K562 (cell line): ENCODE measurements around the gene FBXO28. TPM values are rescaled to one million over a fixed set of nuclear protein-coding genes. Genes with fewer than 3 reads are reported as not detected.

Experiments used
- C11orf30 ChIP-seq: fragments of 450-650 bp; IDR thresholded peaks from 2 replicates; pipeline ENCODE4 v1.6.1; 2016; ENCODE audit warnings: low read depth, mild to moderate bottlenecking
- KDM5B ChIP-seq: fragments of 200-600 bp; sonication (generic); IDR thresholded peaks from 2 replicates; pipeline ENCODE4 v1.6.1; 2012; ENCODE audit warnings: low read depth, mild to moderate bottlenecking, moderate library complexity, low read length, control low read depth, inconsistent platforms; ENCODE audit not compliant: insufficient replicate concordance
- POLR2AphosphoS5 ChIP-seq: IDR thresholded peaks from 2 replicates; pipeline ENCODE4 v1.6.1; 2011; ENCODE audit warnings: mild to moderate bottlenecking, low read depth, low read length, moderate library complexity; ENCODE audit not compliant: control insufficient read depth, insufficient read depth
- TCFL5 ChIP-seq: fragments of 250-450 bp; sonication (Bioruptor Pico); conservative IDR thresholded peaks from 2 replicates; pipeline ENCODE4 v1.6.1; 2021; ENCODE audit warnings: mild to moderate bottlenecking, moderate library complexity, matching md5 sums
- XRCC5 ChIP-seq: fragments of 200-400 bp; formaldehyde crosslinking; IDR thresholded peaks from 2 replicates; pipeline ENCODE4 v1.6.1; 2017; ENCODE audit warnings: low read depth, mild to moderate bottlenecking, low read length
- ZNF217 ChIP-seq: sonication (generic); formaldehyde crosslinking; IDR thresholded peaks from 2 replicates; pipeline ENCODE4 v1.8.0; 2022; ENCODE audit warnings: mild to moderate bottlenecking, missing genetic modification reagents
- ZNF583 ChIP-seq: fragments of 250-450 bp; sonication (Bioruptor Pico); IDR thresholded peaks from 2 replicates; pipeline ENCODE4 v1.4.0; 2020
- ZNF696 ChIP-seq: fragments of 250-450 bp; sonication (Bioruptor Pico); conservative IDR thresholded peaks from 2 replicates; pipeline ENCODE4 v1.4.0; 2020; ENCODE audit warnings: mild to moderate bottlenecking, moderate library complexity
- polyA plus RNA-seq, 8 experiments: library from polyadenylated mRNA; depleted of rRNA in 4 of 8; stranded (reverse) in 5 of 8; unstranded in 3 of 8; fragments of >200 nt; fragmentation: Nextera tagmentation in 2 of 8; fragmentation: Illumina TruSeq in 1 of 8; extraction: Ambion mirVana in 2 of 8; extraction: Trizol in 1 of 8; gene quantifications; 2 replicates each; pipeline versions ENCODE4 v1.2.1 to v1.2.3, GENCODE V29; 2011 to 2014; ENCODE audit warnings: inconsistent platforms in 1 of 8, missing spikeins in 1 of 8
- total RNA-seq, 7 experiments: library from RNA; depleted of rRNA in 6 of 7; stranded (reverse); fragments of >200 nt in 6 of 7; fragmentation: Illumina TruSeq in 2 of 7; extraction: Trizol in 2 of 7; gene quantifications; 2 replicates each; pipeline versions ENCODE4 v1.2.1 to v1.2.3, GENCODE V29; 2011 to 2021; ENCODE audit warnings: low replicate concordance in 1 of 7
- TF ChIP-seq, protein P1 (sequence below): fragments of 450-650 bp; IDR thresholded peaks from 2 replicates; pipeline ENCODE4 v1.6.1; 2016; ENCODE audit warnings: mild to moderate bottlenecking, moderate library complexity
- TF ChIP-seq, protein P2 (sequence below): fragments of 450-650 bp; IDR thresholded peaks from 2 replicates; pipeline ENCODE4 v1.6.1; 2016; ENCODE audit warnings: antibody characterized with exemption
- TF ChIP-seq, protein P3 (sequence below), 2 experiments: IDR thresholded peaks; 2 replicates each; pipeline ENCODE4 v1.6.1; 2011; ENCODE audit warnings: borderline replicate concordance in 1 of 2, control low read depth in 1 of 2, low read depth in 1 of 2, low read length in 1 of 2, mild to moderate bottlenecking in 1 of 2, mixed read lengths in 1 of 2, moderate library complexity in 1 of 2; ENCODE audit not compliant: insufficient read depth in 1 of 2, insufficient read length in 1 of 2, poor library complexity in 1 of 2, severe bottlenecking in 1 of 2; ENCODE audit errors: extremely low read depth in 1 of 2

FBXO28 gene
- total and polyA plus RNA-seq, 9 of the 15 experiments (the other 6 are each of a cell fraction or from before 2014, with no cell fraction given), result 4.1 to 34.8 (median 25.3) TPM

DNA sequence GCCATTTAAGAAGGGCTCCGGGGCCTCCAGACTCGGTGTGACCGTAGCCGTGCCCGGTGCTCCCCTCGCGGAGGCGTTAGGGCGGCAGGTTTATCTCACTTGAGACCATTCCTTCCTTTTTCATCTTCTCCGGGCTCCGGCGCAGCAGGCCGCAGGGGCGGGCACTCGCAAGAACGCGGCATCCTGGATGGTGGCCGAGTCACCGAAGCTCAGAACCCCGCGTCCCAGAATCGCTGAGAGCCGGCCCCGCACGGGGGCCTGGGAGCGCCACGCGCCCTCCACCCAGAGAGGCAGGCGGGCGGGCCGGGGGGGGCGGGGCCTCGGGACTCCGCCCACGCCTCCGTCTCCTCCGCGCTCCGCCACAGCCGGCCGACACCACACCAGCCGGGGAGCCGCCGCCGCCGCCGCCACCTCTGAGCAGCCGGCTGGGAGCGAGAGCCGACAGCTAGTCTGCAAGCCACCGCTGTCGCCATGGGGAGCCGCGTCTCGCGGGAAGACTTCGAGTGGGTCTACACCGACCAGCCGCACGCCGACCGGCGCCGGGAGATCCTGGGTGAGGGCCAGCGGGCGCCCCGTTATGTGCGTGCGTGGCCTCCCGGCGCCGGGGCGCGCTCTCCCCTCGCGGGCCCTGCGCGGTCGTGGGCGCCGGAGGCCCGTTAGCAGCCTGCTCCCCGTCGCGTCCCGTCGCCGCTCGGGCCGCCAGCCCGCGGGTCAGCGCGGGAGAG is 69.1 kb downstream of the FBXO28 start, which contains the start of gene DEGS1 (continued):
- TF ChIP-seq, protein P1, sequence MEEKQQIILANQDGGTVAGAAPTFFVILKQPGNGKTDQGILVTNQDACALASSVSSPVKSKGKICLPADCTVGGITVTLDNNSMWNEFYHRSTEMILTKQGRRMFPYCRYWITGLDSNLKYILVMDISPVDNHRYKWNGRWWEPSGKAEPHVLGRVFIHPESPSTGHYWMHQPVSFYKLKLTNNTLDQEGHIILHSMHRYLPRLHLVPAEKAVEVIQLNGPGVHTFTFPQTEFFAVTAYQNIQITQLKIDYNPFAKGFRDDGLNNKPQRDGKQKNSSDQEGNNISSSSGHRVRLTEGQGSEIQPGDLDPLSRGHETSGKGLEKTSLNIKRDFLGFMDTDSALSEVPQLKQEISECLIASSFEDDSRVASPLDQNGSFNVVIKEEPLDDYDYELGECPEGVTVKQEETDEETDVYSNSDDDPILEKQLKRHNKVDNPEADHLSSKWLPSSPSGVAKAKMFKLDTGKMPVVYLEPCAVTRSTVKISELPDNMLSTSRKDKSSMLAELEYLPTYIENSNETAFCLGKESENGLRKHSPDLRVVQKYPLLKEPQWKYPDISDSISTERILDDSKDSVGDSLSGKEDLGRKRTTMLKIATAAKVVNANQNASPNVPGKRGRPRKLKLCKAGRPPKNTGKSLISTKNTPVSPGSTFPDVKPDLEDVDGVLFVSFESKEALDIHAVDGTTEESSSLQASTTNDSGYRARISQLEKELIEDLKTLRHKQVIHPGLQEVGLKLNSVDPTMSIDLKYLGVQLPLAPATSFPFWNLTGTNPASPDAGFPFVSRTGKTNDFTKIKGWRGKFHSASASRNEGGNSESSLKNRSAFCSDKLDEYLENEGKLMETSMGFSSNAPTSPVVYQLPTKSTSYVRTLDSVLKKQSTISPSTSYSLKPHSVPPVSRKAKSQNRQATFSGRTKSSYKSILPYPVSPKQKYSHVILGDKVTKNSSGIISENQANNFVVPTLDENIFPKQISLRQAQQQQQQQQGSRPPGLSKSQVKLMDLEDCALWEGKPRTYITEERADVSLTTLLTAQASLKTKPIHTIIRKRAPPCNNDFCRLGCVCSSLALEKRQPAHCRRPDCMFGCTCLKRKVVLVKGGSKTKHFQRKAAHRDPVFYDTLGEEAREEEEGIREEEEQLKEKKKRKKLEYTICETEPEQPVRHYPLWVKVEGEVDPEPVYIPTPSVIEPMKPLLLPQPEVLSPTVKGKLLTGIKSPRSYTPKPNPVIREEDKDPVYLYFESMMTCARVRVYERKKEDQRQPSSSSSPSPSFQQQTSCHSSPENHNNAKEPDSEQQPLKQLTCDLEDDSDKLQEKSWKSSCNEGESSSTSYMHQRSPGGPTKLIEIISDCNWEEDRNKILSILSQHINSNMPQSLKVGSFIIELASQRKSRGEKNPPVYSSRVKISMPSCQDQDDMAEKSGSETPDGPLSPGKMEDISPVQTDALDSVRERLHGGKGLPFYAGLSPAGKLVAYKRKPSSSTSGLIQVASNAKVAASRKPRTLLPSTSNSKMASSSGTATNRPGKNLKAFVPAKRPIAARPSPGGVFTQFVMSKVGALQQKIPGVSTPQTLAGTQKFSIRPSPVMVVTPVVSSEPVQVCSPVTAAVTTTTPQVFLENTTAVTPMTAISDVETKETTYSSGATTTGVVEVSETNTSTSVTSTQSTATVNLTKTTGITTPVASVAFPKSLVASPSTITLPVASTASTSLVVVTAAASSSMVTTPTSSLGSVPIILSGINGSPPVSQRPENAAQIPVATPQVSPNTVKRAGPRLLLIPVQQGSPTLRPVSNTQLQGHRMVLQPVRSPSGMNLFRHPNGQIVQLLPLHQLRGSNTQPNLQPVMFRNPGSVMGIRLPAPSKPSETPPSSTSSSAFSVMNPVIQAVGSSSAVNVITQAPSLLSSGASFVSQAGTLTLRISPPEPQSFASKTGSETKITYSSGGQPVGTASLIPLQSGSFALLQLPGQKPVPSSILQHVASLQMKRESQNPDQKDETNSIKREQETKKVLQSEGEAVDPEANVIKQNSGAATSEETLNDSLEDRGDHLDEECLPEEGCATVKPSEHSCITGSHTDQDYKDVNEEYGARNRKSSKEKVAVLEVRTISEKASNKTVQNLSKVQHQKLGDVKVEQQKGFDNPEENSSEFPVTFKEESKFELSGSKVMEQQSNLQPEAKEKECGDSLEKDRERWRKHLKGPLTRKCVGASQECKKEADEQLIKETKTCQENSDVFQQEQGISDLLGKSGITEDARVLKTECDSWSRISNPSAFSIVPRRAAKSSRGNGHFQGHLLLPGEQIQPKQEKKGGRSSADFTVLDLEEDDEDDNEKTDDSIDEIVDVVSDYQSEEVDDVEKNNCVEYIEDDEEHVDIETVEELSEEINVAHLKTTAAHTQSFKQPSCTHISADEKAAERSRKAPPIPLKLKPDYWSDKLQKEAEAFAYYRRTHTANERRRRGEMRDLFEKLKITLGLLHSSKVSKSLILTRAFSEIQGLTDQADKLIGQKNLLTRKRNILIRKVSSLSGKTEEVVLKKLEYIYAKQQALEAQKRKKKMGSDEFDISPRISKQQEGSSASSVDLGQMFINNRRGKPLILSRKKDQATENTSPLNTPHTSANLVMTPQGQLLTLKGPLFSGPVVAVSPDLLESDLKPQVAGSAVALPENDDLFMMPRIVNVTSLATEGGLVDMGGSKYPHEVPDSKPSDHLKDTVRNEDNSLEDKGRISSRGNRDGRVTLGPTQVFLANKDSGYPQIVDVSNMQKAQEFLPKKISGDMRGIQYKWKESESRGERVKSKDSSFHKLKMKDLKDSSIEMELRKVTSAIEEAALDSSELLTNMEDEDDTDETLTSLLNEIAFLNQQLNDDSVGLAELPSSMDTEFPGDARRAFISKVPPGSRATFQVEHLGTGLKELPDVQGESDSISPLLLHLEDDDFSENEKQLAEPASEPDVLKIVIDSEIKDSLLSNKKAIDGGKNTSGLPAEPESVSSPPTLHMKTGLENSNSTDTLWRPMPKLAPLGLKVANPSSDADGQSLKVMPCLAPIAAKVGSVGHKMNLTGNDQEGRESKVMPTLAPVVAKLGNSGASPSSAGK, result peak; percentile 86
- no peak for TF ChIP-seq ZNF696 (CRISPR knock-in tag)
- TF ChIP-seq, protein P2, sequence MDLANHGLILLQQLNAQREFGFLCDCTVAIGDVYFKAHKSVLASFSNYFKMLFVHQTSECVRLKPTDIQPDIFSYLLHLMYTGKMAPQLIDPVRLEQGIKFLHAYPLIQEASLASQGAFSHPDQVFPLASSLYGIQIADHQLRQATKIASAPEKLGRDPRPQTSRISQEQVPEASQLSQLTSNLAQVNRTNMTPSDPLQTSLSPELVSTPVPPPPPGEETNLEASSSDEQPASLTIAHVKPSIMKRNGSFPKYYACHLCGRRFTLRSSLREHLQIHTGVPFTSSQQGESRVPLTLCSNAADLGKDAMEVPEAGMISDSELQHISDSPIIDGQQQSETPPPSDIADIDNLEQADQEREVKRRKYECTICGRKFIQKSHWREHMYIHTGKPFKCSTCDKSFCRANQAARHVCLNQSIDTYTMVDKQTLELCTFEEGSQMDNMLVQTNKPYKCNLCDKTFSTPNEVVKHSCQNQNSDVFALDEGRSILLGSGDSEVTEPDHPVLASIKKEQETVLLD, result no peak
- TF ChIP-seq POLR2AphosphoS5, result peak; percentile 73
- TF ChIP-seq TCFL5 (CRISPR knock-in tag), result no peak
- TF ChIP-seq C11orf30, result no peak
- TF ChIP-seq KDM5B, result peak; percentile 78
- TF ChIP-seq, protein P3, sequence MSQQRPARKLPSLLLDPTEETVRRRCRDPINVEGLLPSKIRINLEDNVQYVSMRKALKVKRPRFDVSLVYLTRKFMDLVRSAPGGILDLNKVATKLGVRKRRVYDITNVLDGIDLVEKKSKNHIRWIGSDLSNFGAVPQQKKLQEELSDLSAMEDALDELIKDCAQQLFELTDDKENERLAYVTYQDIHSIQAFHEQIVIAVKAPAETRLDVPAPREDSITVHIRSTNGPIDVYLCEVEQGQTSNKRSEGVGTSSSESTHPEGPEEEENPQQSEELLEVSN (IDR thresholded peaks at IDR 0.05; ENCODE audit: borderline replicate concordance in 1 of 2, extremely low read depth in 1 of 2, insufficient read depth in 1 of 2, insufficient read length in 1 of 2, low read depth in 1 of 2, low read length in 1 of 2, poor library complexity in 1 of 2, severe bottlenecking in 1 of 2), result peak in 1 of 2 experiments; percentile 89
- no peak for TF ChIP-seq ZNF217 (CRISPR knock-in tag)
- TF ChIP-seq ZNF583, result peak; percentile 10; the same call in 1 of the 2 replicates
- 0 out of 2 replicates have a peak, but pooled peaks have one; percentile 63 for TF ChIP-seq XRCC5
